Panc1 (cell line): ENCODE data around the gene MAPKAPK5. TPM values are rescaled to one million over a fixed set of nuclear protein-coding genes. Genes with fewer than 3 reads are reported as not detected.

Experiments used
- ATAC-seq: fragments of 200-7000 bp; cut with Tn5 transposase; 2 replicates; pipeline ENCODE4 v1.9.1; 2020; ENCODE audit warnings: mild to moderate bottlenecking, moderate library complexity
- BruUV-seq: library from RNA; stranded (reverse); fragments of 400-500 nt; replicated peaks from 2 replicates; lab custom pipeline; 2021; lab: Mats Ljungman, UMichigan
- CTCF ChIA-PET: fragments of 300-600 bp; sonication (Branson Sonifier 250); formaldehyde crosslinking; loops from one replicate; lab custom pipeline; 2022; ENCODE audit warnings: antibody characterized with exemption; lab: Charles Lee
- POLR2A ChIA-PET: fragments of 300-600 bp; sonication (Branson Sonifier 250); formaldehyde crosslinking; loops from one replicate; lab custom pipeline; 2022; ENCODE audit warnings: antibody characterized with exemption; lab: Charles Lee
- DNase-seq: peaks from one replicate; pipeline ENCODE4 v3.0.0-alpha.2; 2010; ENCODE audit warnings: low read depth, low spot score
- H3K27ac ChIP-seq: 2 replicates; pipeline ENCODE4 v1.5.1; 2011; ENCODE audit warnings: mild to moderate bottlenecking, low read length, inconsistent platforms
- H3K27me3 ChIP-seq: fragments of 200-500 bp; sonication (Bioruptor generic); 2 replicates; pipeline ENCODE4 v1.6.0; 2014; ENCODE audit warnings: low read length, inconsistent platforms; ENCODE audit not compliant: control insufficient read depth, insufficient read depth
- H3K36me3 ChIP-seq: fragments of 200-500 bp; sonication (Bioruptor generic); 2 replicates; pipeline ENCODE4 v1.5.1; 2014; ENCODE audit warnings: inconsistent platforms, mild to moderate bottlenecking, low read length, moderate library complexity; ENCODE audit not compliant: control insufficient read depth, insufficient read depth
- H3K4me1 ChIP-seq: 2 replicates; pipeline ENCODE4 v1.5.1; 2011; ENCODE audit warnings: inconsistent platforms, mild to moderate bottlenecking, low read length, moderate library complexity; ENCODE audit not compliant: control insufficient read depth, insufficient read depth
- H3K4me3 ChIP-seq, 2 experiments: 2 replicates each; pipeline ENCODE4 v1.5.1; 2011 to 2012; ENCODE audit warnings: low read depth in 2 of 2, low read length in 2 of 2, mild to moderate bottlenecking in 2 of 2, inconsistent platforms in 1 of 2, moderate library complexity in 1 of 2
- H3K9me3 ChIP-seq: fragments of 200-500 bp; sonication (Bioruptor generic); 2 replicates; pipeline ENCODE4 v1.5.1; 2014; ENCODE audit warnings: low read depth, mild to moderate bottlenecking, inconsistent platforms, low read length, moderate library complexity; ENCODE audit not compliant: control insufficient read depth, insufficient read depth
- POLR2AphosphoS5 ChIP-seq: IDR thresholded peaks from 2 replicates; pipeline ENCODE4 v1.6.1; 2012; ENCODE audit warnings: mild to moderate bottlenecking, low read depth, low read length, moderate library complexity
- SIN3A ChIP-seq: IDR thresholded peaks from 2 replicates; pipeline ENCODE4 v1.6.1; 2012; ENCODE audit warnings: low read depth, mild to moderate bottlenecking, low read length, moderate library complexity, borderline replicate concordance; ENCODE audit not compliant: insufficient read depth
- TCF7L2 ChIP-seq: IDR thresholded peaks from 2 replicates; pipeline ENCODE4 v1.6.1; 2011; ENCODE audit warnings: mild to moderate bottlenecking, low read depth, low read length, inconsistent platforms
- in situ Hi-C: cut with HindIII; loops from 2 replicates; pipeline ENCODE4 v1.10.0; 2016; ENCODE audit warnings: low sequenced_read_pairs, low pct_unique_long_range_greater_than_20kb
- intact Hi-C: fragments of 100-400 bp; cut with micrococcal nuclease; formaldehyde crosslinking; loops from one replicate; pipeline ENCODE4 v1.10.0; 2022; ENCODE audit not compliant: unreplicated experiment
- total RNA-seq: library from RNA; stranded (reverse); gene quantifications from one replicate; pipeline ENCODE4 v1.2.1, GENCODE V29; 2021; ENCODE audit not compliant: unreplicated experiment
- TF ChIP-seq, protein P1 (sequence below): fragments of 450-650 bp; IDR thresholded peaks from 2 replicates; pipeline ENCODE4 v1.5.1; 2017; ENCODE audit warnings: mild to moderate bottlenecking
- TF ChIP-seq, protein P2 (sequence below), 2 experiments: IDR thresholded peaks; 2 replicates each; pipeline ENCODE4 v1.6.1; 2011 to 2012; ENCODE audit warnings: low read depth in 2 of 2, control low read depth in 1 of 2, low read length in 1 of 2, mild to moderate bottlenecking in 1 of 2, moderate library complexity in 1 of 2; ENCODE audit not compliant: insufficient read depth in 1 of 2

Gene MAPKAPK5
- total RNA-seq, 1 experiment from 2014 or later, result 49.7 TPM

DNA sequence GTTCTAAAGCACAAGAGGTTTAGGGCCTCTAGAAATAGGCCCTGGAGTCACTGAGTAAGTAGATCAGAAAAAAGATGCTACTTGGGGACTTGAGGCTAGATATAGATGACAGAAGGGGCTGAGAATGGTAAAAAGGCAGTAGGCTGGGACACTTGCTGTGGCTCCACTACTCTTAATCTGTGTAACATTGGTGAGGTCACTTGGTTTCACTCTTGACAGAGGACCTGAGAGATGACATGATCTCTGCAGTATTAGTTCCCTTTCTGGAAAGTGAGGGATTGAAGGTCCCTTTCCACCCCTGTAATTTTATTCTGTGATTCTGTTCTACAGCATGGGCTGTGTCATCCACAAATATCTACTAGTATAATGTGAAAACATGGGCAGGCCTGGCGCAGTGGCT lies 39.7 kb downstream of the MAPKAPK5 start:
- CTCF ChIA-PET, result no interaction called here

GRCh38 chr12:111886662-111887545 lies 44.9 kb downstream of the MAPKAPK5 start:
- Histone ChIP-seq H3K36me3 (peaks cover 16% of the 10 kb centered on the region; the same call in 1 of the 2 replicates), H3K4me3 (no peak overlapping the region), H3K27me3 (no peaks in the 10 kb centered on the region), H3K9me3 (no peaks in the 10 kb centered on the region), H3K27ac (no peak overlapping the region), H3K4me1 (no peaks in the 10 kb centered on the region)
- no TSS peak for BruUV-seq
- TF ChIP-seq SIN3A (no peak), TCF7L2 (no peak), POLR2AphosphoS5 (no peak)
- TF ChIP-seq, protein P1, sequence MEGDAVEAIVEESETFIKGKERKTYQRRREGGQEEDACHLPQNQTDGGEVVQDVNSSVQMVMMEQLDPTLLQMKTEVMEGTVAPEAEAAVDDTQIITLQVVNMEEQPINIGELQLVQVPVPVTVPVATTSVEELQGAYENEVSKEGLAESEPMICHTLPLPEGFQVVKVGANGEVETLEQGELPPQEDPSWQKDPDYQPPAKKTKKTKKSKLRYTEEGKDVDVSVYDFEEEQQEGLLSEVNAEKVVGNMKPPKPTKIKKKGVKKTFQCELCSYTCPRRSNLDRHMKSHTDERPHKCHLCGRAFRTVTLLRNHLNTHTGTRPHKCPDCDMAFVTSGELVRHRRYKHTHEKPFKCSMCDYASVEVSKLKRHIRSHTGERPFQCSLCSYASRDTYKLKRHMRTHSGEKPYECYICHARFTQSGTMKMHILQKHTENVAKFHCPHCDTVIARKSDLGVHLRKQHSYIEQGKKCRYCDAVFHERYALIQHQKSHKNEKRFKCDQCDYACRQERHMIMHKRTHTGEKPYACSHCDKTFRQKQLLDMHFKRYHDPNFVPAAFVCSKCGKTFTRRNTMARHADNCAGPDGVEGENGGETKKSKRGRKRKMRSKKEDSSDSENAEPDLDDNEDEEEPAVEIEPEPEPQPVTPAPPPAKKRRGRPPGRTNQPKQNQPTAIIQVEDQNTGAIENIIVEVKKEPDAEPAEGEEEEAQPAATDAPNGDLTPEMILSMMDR, result no peak
- TF ChIP-seq, protein P2, sequence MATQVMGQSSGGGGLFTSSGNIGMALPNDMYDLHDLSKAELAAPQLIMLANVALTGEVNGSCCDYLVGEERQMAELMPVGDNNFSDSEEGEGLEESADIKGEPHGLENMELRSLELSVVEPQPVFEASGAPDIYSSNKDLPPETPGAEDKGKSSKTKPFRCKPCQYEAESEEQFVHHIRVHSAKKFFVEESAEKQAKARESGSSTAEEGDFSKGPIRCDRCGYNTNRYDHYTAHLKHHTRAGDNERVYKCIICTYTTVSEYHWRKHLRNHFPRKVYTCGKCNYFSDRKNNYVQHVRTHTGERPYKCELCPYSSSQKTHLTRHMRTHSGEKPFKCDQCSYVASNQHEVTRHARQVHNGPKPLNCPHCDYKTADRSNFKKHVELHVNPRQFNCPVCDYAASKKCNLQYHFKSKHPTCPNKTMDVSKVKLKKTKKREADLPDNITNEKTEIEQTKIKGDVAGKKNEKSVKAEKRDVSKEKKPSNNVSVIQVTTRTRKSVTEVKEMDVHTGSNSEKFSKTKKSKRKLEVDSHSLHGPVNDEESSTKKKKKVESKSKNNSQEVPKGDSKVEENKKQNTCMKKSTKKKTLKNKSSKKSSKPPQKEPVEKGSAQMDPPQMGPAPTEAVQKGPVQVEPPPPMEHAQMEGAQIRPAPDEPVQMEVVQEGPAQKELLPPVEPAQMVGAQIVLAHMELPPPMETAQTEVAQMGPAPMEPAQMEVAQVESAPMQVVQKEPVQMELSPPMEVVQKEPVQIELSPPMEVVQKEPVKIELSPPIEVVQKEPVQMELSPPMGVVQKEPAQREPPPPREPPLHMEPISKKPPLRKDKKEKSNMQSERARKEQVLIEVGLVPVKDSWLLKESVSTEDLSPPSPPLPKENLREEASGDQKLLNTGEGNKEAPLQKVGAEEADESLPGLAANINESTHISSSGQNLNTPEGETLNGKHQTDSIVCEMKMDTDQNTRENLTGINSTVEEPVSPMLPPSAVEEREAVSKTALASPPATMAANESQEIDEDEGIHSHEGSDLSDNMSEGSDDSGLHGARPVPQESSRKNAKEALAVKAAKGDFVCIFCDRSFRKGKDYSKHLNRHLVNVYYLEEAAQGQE (IDR thresholded peaks at IDR 0.05; ENCODE audit: insufficient read depth in 1 of 2, low read depth in 2 of 2, low read length in 1 of 2), result no peak
- in situ Hi-C loops (no loop called here), intact Hi-C loops (no loop called here)
- DNase-seq, result no peak
- ChIA-PET POLR2A (no interaction called here), CTCF (no interaction called here)
- no peak for ATAC-seq

More for the DNA sequence above, 39.7 kb downstream of the MAPKAPK5 start:
- Histone ChIP-seq H3K27ac (no peak overlapping the region), H3K4me3 (no peak overlapping the region), H3K36me3 (peaks cover 18% of the 10 kb centered on the region), H3K4me1 (no peaks in the 10 kb centered on the region), H3K27me3 (no peaks in the 10 kb centered on the region), H3K9me3 (no peaks in the 10 kb centered on the region)
- no peak for DNase-seq
- intact Hi-C loops (no loop called here), in situ Hi-C loops (no loop called here)
- ATAC-seq, result no peak
- TF ChIP-seq TCF7L2, result no peak
- TF ChIP-seq, protein P1, result no peak
- TF ChIP-seq, protein P2 (IDR thresholded peaks at IDR 0.05; ENCODE audit: insufficient read depth in 1 of 2, low read depth in 2 of 2, low read length in 1 of 2), result no peak
- TF ChIP-seq SIN3A, result no peak
- TF ChIP-seq POLR2AphosphoS5, result no peak
- no TSS peak for BruUV-seq
- POLR2A ChIA-PET, result no interaction called here
